ENCODE results near the gene MAGED2. TPM values are rescaled to one million over a fixed set of nuclear protein-coding genes. Genes with fewer than 3 reads are reported as not detected.
"Not testable (repeated sequence)": the region's sequence is repeated elsewhere in the genome, so short reads cannot be mapped to it uniquely, and the experiment has no call there.

MAGED2 gene
- total and polyA plus RNA-seq, 9 of the 15 experiments (the other 6 are each of a cell fraction or from before 2014, with no cell fraction given), result 19.7 to 49.1 (median 23.1) TPM

DNA sequence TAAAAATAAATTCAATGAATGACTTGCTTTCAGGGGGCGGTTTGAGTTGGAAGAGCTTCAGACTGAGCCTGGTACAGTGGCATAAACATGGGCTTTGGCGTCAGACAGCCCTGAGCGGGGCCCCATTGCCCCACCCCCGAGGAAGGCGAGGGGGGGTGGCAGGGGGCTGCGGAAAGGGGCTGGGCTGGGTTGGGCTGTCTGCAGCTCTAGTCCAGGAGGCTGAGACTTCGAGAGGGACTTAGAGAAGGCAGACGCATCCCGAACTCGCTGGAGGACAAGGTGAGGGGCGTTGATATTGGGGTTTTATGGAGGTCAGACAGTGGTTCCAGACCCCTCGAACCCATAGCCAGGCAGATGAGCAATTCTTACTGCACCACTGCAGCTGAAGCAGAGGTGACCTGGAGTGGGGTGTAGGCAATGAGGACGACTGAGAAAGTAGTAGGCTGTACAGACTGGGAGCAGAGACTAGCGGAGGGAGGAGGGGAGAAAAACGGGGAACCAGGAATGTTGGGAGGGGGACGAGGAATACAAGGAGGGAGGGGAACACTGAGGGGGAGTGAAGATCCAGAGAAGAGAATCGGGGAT is at the start of gene MAGED2 (continued):
- TF ChIP-seq KLF13 (tag; IDR thresholded peaks at IDR 0.05; ENCODE audit: borderline replicate concordance, low read depth) (no peak), NFRKB (IDR thresholded peaks at IDR 0.05; ENCODE audit: low read depth) (no peak)

DNA sequence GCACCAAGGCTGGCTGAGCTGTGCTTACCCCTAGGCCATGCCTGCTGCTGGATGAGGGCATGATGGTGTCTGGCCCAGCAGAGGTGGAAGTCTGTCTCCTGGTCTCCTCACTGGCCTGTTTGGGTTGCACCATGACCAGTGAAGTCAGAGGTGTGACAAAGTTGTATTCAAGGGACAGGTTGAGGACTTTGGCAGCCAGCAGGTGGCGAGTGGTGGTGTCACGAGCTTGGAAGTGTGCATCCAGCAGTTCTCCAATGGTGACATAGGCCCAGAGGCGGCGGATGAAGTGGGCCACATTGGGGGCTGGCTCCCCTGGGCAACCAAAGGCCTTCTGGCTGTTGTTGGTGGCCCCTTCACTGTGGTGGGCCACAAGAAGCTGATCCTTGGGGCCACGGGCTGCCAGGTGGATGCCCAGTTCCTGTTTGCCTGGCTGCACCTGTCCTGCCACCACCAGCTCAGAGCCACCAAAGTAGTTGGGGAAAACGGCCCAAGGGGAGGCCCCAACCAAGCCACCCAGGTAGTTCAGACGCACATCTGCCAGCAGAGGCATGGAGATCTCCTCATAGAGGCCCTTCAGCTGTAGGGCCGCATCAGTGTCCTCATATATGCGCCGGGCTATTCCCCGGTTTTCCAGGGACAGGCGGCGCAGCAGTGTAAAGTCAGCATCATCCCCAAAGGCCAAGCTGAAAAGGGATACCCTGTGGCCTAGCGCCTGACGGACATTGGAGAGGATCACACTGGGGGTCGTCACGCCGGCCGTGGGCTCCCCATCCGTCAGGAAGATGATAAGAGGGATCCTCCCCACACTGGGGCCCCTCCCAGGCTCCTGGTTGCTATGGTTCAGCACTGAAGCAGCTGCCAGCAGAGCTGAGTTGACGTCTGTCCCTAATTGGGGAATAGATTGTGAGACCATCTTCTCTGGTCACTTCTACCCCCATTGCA is 49.2 kb upstream of the MAGED2 start:
- TF ChIP-seq, protein P1, sequence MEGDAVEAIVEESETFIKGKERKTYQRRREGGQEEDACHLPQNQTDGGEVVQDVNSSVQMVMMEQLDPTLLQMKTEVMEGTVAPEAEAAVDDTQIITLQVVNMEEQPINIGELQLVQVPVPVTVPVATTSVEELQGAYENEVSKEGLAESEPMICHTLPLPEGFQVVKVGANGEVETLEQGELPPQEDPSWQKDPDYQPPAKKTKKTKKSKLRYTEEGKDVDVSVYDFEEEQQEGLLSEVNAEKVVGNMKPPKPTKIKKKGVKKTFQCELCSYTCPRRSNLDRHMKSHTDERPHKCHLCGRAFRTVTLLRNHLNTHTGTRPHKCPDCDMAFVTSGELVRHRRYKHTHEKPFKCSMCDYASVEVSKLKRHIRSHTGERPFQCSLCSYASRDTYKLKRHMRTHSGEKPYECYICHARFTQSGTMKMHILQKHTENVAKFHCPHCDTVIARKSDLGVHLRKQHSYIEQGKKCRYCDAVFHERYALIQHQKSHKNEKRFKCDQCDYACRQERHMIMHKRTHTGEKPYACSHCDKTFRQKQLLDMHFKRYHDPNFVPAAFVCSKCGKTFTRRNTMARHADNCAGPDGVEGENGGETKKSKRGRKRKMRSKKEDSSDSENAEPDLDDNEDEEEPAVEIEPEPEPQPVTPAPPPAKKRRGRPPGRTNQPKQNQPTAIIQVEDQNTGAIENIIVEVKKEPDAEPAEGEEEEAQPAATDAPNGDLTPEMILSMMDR (IDR thresholded peaks at IDR 0.05 in 2 of 3, conservative IDR thresholded peaks at IDR 0.05 in 1 of 3; ENCODE audit: insufficient read depth in 2 of 3, low read depth in 1 of 3, low read length in 3 of 3), result peak in 1 of 3 experiments; percentile 27; a peak in 1 of 6 replicates
- TF ChIP-seq, protein P2, sequence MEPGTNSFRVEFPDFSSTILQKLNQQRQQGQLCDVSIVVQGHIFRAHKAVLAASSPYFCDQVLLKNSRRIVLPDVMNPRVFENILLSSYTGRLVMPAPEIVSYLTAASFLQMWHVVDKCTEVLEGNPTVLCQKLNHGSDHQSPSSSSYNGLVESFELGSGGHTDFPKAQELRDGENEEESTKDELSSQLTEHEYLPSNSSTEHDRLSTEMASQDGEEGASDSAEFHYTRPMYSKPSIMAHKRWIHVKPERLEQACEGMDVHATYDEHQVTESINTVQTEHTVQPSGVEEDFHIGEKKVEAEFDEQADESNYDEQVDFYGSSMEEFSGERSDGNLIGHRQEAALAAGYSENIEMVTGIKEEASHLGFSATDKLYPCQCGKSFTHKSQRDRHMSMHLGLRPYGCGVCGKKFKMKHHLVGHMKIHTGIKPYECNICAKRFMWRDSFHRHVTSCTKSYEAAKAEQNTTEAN (CRISPR knock-in tag; IDR thresholded peaks at IDR 0.05), result no peak
- BruUV-seq (replicated peaks), result no TSS peak
- POLR2A ChIA-PET, result no interaction called here
- Histone ChIP-seq H3K27me3 (ENCODE audit: control insufficient read depth in 2 of 2, insufficient read depth in 2 of 2, low read length in 2 of 2) (no peaks in the 10 kb centered on the region), H2AFZ (ENCODE audit: low read depth, low read length) (no peak overlapping the region), H3K4me2 (ENCODE audit: insufficient read depth, low read length) (no peak overlapping the region), H3K9ac (ENCODE audit: insufficient read depth in 1 of 2, low read depth in 2 of 2, low read length in 2 of 2) (no peak overlapping the region), H3K9me3 (replicated peaks; ENCODE audit: control insufficient read depth, insufficient read depth, low read depth, low read length) (no peaks in the 10 kb centered on the region), H4K20me1 (replicated peaks; ENCODE audit: control insufficient read depth, insufficient read depth, low read length) (no peaks in the 10 kb centered on the region; the same call in 1 of the 2 replicates), H3K27ac (ENCODE audit: extremely low read depth, low read depth, low read length) (no peak overlapping the region), H3K79me2 (ENCODE audit: control insufficient read depth, insufficient read depth, low read length) (no peaks in the 10 kb centered on the region), H3K9me1 (ENCODE audit: control insufficient read depth, insufficient read depth, low read length) (no peaks in the 10 kb centered on the region), H3K4me1 (replicated peaks in 1 of 2; ENCODE audit: control insufficient read depth in 2 of 2, insufficient read depth in 2 of 2, low read length in 2 of 2) (no peaks in the 10 kb centered on the region), H3K4me3 (no peak overlapping the region), H3K36me3 (ENCODE audit: control insufficient read depth, insufficient read depth, low read length) (no peaks in the 10 kb centered on the region)
- peak in 1 of 4 experiments; percentile 1 for DNase-seq (ENCODE audit: extremely low read depth in 1 of 4, low spot score in 3 of 4)
- 1% methylated on average over 15 of the region's 21 CpGs for WGBS (ENCODE audit: insufficient coverage, low coverage, missing lambda C conversion rate)
- CTCF ChIA-PET (ENCODE audit: low intra/inter-chr PET ratio), result no interaction called here
- FAIRE-seq, result no peak
- peak; percentile 34; the same call in 1 of the 3 replicates for ATAC-seq
- intact Hi-C loops (cut with micrococcal nuclease) (no loop called here), in situ Hi-C loops (cut with MboI) (no loop called here)

DNA sequence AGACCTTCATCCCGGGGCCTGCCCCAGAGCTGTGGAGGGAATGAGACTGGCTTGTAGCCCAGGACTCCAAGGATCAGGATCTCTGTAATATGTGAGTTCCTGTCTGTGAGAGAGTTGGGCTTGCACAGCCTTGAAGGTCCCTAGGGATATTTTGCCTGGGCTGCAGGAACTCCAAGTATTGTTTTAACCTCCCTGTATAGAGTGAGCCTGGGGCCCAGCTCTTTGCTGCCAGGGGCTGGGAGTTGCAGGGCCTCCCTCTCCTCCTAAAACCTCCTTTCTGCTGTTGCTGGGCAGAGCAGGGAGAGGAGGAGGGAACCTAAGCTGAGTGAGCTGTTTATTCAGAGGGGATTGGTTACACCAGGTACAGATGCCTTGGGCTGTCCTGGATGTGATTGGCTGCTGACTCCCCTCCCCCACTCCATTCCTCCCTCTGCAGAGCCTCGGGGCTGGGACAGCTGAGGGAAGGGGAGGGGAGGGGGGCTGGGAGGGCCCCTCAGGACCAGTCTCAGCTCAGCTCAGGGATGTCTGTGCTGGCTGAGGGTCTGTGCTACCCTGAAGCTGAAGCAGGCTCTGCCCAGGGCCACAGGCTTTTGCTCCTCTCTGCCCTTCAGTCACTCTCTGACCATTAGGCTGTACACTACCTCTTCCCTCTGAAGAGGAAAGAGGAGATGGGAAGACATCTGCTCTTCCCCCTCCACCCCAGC is 33.0 kb upstream of the MAGED2 start:
- H3K27ac ChIP-seq (ENCODE audit: extremely low read depth, low read depth, low read length); H3K9me1 ChIP-seq (ENCODE audit: control insufficient read depth, insufficient read depth, low read length); H3K9ac ChIP-seq (ENCODE audit: insufficient read depth in 1 of 2, low read depth in 2 of 2, low read length in 2 of 2); CTCF ChIA-PET (ENCODE audit: low intra/inter-chr PET ratio); H3K27me3 ChIP-seq (ENCODE audit: control insufficient read depth in 2 of 2, insufficient read depth in 2 of 2, low read length in 2 of 2); H3K4me2 ChIP-seq (ENCODE audit: insufficient read depth, low read length); DNase-seq (ENCODE audit: extremely low read depth in 1 of 4, low spot score in 3 of 4); H3K36me3 ChIP-seq (ENCODE audit: control insufficient read depth, insufficient read depth, low read length); intact Hi-C loops (cut with micrococcal nuclease); ATAC-seq; in situ Hi-C loops (cut with MboI); H3K9me3 ChIP-seq (replicated peaks; ENCODE audit: control insufficient read depth, insufficient read depth, low read depth, low read length); H4K20me1 ChIP-seq (replicated peaks; ENCODE audit: control insufficient read depth, insufficient read depth, low read length); POLR2A ChIA-PET; H3K79me2 ChIP-seq (ENCODE audit: control insufficient read depth, insufficient read depth, low read length); FAIRE-seq; H2AFZ ChIP-seq (ENCODE audit: low read depth, low read length); H3K4me1 ChIP-seq (replicated peaks in 1 of 2; ENCODE audit: control insufficient read depth in 2 of 2, insufficient read depth in 2 of 2, low read length in 2 of 2); BruUV-seq (replicated peaks); H3K4me3 ChIP-seq: not testable (repeated sequence)
- 0% methylated on average over 1 of the region's 2 CpGs for WGBS (ENCODE audit: insufficient coverage, low coverage, missing lambda C conversion rate)

Data from K562 (cell line).